ENCODE measurements around the gene TCF12. TPM values are rescaled to one million over a fixed set of nuclear protein-coding genes. Genes with fewer than 3 reads are reported as not detected.

TCF12 gene
- total and polyA plus RNA-seq, 2 of the 8 experiments (the other 6 are each of a cell fraction or from before 2014, with no cell fraction given), result 85.8 to 101 TPM

GRCh38 chr15:56989411-56989924, 71.0 kb downstream of the TCF12 start (continued):
- TF ChIP-seq CHD7 (IDR thresholded peaks at IDR 0.05; ENCODE audit: insufficient replicate concordance, low read length), result no peak
- no peak for TF ChIP-seq GABPA (IDR thresholded peaks at IDR 0.05; ENCODE audit: borderline replicate concordance, insufficient read depth, low read length)
- no peak for TF ChIP-seq RXRA (IDR thresholded peaks at IDR 0.05; ENCODE audit: insufficient read depth, low read depth, low read length)
